ENCODE data around the gene PPIF.

Gene PPIF

DNA sequence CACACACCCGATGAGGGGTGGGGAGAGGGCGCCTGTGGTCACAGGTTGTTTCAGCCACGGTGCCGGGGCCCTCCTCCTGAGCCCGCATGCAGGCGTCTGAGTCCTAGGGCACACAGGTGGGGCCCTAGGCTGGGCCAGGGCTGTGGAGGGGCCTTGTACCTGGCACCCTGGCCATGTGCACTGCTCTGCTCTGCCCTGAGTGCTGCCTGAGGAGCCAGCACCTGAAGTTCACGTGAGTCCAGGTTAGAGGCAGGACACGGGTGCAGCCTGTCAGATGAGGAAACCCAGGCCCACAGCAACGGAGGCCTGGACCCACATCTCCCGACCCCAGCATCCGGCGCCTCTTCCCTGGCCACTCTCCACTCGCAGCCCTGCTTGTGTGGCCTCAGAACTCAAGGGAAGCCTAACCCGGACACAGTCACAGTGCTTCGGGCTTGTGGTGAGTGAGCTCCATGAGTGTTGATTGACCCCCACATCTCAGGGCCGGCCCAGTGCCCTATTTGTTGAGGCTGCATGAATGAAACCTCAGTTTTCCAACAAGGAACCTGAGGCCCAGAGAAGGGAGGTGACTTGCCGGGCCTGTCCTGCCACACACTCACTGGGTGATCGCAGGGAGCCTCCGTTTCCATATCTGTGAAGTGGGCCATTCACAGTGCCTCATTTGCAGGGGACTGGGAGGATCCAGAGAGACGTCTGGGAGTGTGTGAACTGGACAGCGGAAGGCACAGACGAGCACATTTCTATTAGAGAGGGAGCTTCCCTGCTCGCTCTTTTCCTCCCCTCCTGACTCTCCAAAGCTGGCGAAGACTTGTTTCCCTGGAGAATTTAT is 39.6 kb downstream of the PPIF start:
- DNase-seq (ENCODE audit: low read depth in 2 of 2) = no peak

DNA sequence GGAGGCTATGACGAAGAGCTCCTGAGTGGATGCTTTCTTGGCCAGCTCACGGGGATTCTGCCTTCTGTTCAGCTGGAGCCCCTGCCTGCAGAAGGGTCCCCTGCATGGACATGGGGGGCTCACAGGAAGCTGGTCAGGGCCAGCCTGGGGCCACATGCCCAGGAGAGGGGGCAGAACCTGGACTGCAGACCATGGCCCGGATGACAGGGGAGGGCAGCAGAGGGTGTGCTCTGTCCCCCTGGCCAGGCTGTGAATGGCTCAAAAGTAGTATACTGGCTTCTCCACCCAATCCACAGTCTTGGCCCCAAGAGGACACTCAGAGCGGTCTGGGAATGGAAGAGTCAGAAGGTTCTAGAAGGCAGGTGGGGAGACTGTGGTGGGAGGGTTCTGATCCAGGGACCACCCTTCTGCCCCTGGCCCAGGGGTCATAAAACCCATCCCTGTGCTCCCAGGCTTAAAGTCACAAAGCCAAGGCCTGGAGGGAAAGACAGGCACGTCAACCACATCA is 40.3 kb downstream of the PPIF start:
- no peak for DNase-seq (ENCODE audit: low read depth in 2 of 2)

DNA sequence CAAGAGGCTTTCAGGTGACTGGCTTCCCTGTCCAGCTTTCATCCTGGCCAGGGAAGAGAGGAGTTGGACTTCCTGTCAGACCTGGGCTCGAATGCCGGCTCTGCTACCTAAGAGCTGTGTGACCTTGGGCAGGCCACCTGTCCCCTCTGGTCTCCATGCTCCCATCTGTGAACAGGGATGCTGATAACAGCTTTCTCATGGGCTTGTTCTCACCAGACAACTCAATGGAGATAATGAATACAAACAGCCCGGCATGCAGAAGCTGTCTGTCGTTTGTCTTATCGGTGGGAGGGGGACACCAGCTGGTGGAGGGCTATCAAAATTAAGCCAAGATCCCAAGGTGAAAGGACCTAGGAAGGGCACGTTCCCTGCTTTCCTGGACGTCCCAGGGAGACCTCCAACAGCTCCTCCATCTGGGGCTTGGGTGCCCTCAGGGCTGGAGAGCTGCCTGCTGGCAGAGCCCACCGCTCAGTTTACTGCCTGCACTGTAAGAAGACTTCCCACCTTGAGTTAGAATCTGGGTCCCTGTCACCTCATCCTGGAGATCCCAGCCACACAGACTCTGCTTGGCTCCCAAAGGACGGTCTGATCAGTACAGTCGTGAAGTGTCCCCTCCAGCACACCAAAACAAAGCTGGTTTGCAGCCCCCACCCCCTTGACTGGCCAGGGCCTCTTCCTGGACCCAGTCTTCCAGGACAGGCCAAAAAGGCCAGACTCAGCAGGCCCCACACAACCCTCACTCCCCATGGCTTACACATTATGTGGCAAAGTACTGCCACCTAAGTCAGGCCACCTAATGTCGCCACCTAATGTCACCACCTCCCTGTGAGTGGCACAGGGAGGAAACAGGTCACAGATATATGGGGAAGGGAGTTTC is 40.9 kb downstream of the PPIF start:
- DNase-seq (ENCODE audit: low read depth in 2 of 2) = no peak

DNA sequence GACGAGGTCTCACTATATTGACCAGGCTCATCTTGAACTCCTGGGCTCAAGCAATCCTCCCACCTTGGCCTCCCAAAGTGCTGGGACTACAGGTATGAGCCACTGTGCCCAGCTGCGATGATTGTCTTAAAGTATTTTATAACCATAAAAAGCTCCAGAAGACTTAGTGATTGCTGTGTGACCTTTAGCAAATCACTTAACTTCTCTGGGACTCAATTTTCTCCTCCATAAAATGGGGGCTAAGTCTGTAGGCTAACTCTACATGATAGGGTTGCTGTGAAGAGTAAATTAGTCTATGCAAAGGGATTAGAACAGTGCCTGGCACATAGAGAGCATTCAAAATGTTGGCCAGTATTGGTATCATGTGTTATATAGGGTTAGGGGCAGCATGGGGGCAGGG is 42.8 kb downstream of the PPIF start:
- DNase-seq (ENCODE audit: low read depth in 2 of 2) = no peak

DNA sequence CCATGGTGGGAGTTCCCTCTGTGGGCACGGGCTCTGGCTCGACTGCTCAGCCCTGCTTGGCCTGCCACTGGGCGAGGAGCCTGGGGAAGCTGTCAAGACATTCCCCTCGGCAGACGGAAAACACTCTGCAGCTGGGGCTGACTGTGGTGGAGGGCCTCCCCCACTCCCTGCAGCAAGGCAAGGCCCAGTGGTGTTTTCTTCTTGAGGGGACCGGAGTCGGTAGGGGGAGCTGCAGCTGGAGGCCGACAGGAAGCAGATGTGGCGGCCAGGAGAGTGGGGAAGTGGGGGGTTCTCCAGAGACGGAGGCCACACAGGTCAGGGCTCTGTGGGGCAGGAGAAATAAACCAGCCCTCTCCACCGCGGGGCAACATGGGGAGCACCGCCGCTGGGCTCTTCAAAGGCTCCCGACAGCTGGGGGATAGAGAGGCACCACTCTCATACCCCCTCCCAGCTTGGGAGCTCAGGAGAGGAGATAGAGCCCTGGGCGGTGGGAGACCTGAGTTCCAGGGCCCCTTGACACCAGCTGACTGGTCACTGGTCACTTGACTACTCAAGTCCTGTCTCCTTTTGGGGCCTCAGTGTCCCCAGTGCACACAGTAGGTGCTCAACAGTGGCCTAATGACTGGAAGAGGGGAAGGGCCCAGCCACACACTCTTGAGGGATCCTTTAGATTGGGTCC is 43.4 kb downstream of the PPIF start:
- DNase-seq (ENCODE audit: low read depth in 2 of 2) = no peak

DNA sequence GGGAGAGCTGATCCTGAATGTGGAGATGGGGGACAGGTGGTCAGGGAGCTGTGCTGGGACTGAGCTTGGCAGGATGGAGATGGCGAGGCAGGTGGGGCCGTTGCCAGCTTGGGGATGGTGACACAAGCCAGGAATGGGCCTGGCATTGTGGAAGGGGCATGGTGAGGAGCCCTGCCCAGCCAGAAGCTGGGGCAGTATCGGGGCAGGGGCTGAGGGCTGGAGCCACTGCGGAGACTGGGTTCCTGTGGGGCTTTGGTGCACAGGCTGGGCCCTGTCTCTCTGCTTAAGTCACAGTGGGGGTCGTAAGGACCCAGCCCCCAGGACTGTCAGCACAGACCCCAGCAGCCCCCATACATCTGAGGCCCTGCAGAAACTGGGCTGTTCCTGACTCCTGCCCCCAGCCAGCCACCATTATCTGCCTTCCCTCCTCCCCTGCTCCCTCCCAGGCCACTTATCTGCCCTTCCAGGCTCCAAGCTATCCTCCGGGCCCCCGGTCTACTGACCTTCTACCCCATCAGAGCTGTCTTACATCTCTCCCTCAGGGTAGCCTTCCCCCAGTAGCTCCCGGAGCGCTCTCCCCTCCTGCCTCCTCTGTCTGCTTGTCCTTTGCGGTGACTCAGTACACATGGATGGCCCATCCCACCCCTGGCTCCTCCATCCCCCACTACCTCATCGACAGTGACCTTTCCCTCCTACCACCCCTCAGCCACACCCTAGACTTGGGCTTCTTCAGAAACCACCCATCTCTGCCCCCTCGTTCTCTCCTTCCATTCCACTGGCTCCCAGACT is 44.2 kb downstream of the PPIF start:
- no peak for DNase-seq (ENCODE audit: low read depth in 2 of 2)

DNA sequence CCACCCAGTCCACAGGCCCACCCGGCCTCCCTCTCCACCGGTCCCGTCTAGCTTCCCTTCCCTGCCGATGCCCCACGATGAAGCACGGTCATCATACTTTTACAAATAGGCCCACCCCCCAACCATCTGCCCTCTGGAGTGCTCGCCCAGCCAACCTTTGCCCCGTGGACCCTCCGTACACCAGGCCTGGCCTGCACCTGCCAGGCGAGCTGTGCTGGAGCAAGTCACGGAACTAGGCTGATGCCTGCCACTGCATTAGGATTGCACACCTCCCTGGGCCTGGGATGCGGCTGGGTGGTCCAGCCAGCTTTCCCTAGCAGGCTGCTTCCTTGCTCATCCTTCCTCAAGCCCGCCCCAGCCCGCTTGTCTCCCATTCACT is 44.7 kb downstream of the PPIF start:
- DNase-seq (ENCODE audit: low read depth in 2 of 2) = no peak

DNA sequence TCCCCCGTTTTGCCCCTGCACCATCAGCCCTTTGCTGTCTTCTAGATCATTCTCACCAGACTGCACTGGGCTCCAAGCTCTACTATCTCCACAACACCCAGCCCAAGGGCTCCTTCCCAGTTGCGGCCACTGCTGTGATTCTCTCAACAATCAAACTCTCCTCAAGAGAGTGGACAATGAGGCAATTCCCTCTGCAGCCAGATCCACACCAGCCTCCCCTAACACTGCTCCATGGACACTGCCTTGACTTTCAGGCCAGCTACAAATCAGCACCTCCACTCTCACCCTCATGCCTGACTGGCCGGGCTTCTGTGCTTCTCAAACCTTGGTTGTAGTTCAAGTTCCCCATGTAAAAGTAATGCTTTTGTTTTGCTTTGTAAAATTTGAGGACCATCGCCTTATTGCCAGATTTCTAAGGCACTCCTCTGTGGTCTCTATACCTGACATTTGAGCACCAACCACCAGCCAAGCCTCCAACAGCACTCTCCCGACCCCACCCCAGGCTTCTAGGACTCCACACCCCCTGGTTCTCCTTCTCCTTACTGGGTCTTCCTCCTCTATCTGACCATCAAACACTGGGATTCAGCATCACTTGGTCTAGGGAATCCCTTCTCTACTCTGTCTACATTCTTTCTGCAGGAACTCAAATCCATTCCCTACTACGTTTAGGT is 45.4 kb downstream of the PPIF start:
- no peak for DNase-seq (ENCODE audit: low read depth in 2 of 2)

DNA sequence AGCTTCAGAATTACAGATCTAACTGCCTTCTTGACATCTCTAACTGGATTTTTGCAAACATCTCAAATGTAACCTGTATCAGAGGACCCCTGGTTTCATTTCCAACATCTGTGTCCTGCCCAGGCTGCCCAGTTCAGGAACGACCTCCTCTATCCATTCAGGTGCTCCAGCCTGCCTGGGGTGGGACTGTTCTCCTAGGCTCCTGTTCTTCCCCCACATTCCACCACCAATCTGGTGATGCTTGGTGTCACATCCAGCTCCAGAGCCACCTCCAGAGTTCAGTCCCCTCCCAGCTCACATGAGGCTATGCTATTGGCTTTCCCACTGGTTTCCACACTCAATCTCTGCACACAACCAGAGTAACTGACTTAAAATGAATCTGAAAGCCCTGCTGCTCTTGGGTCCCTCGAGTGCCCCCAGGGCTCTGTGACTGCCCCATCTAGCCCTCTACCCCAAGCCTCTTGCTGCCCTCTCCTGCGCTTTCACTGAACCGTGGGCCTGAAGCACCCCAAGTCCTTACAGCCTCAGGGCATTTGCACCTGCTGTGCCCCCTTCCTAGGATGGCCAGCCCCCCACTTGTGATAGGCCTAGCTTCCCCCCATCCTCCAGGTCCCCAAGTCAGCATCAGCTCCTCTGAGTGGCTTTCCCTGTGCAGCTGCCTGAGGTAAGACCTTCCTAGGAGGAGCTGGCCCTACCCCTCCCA is 46.1 kb downstream of the PPIF start:
- no peak for DNase-seq (ENCODE audit: low read depth in 2 of 2)

DNA sequence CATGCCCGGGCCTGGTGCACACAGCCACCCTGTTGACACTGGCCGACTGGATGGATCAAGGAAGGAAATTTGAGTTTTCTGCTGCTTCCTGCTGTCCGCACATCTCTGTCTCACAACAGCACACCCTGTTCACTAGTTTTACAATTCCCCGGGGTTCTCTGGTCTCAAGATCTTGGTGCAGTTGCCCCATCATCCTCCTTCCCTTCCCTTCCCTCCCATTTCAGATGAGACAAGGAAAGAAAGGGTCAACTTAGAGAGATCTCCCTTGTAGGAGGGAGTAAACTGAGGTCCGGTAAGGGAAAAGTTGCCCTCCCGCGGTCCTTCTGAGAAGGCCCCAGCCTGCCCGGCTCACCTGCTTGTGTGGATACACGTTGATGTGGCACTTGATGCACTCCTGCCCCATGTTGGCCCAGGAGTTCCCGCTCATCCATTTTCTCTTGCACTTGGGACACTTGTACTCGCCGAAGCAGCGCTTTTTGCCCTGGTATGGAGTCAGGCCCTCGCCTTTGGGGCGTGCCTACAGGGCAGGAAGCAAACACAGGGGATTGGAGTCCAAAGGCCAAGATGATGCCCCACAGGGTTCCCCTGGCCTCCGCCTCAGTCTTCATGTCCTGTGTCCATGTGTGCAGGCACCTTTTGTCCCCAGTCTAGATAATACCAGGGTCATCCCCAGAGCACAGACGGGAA is 46.8 kb downstream of the PPIF start:
- DNase-seq (ENCODE audit: low read depth in 2 of 2) = no peak

DNA sequence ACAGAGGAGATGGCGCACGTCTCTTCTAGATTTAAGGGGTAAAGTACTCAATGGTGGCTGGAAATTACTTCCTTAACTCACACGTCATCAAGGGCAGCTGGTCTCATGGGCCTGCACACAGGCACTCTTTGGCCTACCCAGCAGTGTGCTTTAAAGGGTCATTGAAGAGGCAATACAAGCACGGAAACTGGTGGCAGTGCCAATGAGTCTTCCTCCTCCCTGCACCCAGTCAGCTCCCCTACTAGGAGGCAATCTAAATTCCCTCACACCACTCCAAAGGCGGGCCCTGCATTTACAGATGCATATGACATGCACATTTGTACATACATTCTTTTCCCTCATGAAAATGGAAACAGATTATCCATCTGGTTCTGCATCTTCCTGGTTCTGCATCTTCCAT is 47.4 kb downstream of the PPIF start:
- DNase-seq (ENCODE audit: low read depth in 2 of 2) = no peak

DNA sequence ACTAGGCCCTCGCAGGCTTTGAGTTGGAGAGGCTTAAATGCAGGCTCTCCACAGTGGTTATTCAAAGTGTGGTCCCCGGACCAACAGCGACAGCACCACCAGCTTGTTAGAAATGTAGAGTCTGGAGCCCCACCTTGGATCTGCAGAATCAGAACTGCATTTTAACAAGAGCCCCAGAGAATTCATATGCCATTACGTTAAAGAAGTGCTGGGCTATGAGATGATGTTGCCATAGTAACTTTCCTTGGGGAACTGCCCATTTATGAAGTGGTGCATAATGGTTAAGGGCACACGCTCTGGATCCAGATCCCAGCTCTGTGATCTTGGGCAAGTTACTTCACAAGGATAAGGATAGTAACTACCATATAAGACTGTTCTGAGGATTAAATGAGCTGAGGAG is 49.3 kb downstream of the PPIF start:
- DNase-seq (ENCODE audit: low read depth in 2 of 2) = no peak

DNA sequence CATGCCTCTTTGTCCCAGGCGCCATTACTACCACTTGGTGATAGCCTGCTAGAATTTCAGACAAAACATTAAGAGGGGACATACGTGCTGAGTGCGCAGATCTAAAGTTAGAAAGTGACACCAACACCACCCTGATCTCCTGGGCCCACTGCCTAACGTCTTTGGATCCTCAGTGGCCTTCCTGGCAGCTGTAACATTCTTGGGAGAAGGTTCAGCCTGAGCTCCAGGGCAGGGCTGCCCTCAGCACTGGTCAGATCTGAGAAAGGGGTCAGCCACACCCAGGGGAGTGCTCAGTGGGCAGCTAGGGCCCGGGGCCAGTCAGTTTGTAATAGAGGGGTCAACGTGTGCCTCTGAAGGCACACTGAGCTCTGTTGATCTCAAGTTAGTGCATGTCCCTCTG is 49.8 kb downstream of the PPIF start:
- DNase-seq (ENCODE audit: low read depth in 2 of 2) = no peak

DNA sequence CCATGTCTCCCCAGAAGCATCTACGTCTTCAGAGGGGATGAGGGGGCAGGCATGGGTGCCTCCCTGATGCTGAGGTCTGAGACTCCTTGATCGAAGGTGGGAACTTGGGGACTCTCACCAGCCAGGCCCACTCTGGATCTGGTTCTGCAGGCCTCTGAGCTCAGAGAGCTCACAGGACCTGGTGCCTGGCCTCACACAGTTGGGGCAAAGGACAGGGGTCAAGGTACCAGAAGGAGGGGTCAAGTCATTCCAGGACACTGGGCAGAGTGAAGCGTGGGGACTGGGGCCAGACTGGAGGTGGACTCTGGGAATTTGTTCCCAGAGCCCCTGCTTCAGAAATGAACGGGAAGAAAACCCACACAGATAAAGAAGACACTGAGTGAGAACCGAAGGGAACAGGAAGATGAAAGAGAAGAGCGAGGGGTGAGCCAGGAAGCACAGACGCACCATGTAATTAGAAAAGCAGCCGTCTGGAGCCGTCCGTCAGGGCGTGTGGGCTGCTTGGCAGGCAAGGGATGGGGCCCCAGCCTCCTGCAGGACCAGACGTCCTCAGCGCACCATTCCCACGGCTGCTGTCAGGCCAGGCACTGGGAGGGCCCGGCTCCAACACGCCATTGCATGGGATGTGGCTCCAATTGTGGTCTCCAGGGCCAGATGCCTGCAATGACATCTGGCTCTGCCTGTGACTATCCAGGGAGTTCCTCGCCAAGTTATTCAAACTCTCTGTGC is 50.5 kb downstream of the PPIF start:
- no peak for DNase-seq (ENCODE audit: low read depth in 2 of 2)

DNA sequence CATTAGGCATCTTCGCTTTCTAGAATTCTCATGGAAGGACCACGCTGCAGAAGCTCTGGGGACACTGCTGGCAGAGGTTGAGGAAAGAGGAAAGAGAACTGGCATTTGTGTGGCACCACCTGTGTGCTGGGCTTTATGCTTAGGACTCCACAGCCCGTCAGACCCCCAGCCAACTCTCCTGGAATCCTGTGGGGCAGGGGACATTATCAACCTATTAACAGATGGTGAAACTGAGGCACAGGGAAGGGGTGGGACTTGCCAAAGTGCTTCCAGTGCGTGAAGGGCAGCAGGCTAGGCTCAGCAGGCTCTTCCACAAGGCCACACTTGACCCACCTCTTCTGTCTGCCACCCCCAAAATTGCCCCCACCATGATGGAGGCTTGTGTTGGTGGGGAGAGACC is 51.4 kb downstream of the PPIF start:
- DNase-seq (ENCODE audit: low read depth in 2 of 2) = no peak

DNA sequence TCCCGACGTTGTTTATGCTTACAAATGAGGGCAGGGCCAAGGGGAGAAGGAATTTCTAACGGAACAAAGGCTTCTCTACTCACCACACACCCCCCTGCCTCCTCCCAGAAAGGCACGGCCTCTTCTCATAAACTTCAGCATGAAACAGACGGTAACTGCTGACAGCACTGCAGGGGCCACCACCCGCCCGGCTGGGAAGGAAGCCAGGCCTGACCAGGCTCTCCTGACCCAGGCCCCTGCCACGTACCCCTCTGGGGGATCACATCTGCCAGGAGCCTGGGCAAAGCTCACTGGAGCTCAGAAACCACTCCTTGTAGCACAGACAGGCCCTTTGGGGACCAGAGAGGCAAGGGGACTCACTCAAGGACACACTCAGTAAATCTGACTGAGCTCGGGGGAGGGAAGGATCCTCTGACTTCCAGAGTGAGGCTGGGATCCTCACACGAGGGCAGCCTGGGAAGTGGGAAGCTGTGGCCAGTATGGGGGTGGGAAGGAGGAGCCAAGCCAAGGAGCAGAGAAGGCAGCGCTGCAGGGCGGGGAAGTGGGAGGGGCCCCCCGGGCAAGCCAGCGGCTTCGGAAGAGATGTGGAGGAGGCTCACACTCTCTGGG is 52.1 kb downstream of the PPIF start:
- no peak for DNase-seq (ENCODE audit: low read depth in 2 of 2)

DNA sequence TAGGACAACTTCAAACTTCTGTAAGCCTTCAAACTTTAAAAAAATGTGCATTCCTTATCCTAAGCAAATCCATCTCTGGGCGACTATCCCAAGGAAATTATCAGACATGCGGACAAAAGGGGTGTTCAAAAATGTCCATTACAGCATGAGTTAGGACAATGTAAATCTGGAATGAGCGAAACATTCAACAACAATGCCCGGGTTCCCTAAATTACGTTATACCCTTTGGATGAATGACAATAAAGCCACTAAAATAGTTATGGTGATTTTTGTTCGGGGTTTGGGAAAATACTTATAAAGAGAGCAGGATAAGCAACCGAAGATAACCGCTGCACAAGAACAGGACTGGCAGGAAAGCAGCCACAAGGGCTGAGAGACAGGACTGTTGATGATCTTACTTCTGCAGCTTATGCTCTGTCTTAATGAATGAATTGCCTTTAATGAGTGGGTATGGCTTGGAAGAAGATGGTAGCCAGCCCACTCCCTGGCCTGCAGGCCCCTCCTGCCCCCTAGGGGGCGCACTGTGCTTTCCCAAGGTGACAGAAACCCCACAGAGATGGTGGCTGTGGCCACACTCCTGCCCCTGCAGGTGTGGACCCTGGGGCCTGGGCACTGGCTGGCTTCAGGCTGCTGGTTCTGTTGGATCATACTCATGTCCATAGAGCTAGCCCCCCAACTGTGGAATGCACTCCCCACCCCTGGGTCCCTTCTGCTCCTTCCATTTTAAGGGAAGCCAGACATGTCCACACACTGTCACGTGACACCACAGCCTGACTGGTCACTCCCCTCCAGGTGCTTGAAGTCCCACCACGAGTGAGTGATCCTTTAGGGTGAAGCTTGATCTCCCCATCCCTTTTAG is 53.1 kb downstream of the PPIF start:
- DNase-seq (ENCODE audit: low read depth in 2 of 2) = peak; percentile 19 to 45
